ENCODE data around the gene FLYWCH1.

FLYWCH1 gene

GRCh38 chr16:2911638-2912329, at the start of gene FLYWCH1:
TSS of gene FLYWCH1 (plus strand) at chr16:2911931. CDS start at chr16:2929686, 17,755 bp downstream.
- DNase-seq, result peak; percentile 99

DNA sequence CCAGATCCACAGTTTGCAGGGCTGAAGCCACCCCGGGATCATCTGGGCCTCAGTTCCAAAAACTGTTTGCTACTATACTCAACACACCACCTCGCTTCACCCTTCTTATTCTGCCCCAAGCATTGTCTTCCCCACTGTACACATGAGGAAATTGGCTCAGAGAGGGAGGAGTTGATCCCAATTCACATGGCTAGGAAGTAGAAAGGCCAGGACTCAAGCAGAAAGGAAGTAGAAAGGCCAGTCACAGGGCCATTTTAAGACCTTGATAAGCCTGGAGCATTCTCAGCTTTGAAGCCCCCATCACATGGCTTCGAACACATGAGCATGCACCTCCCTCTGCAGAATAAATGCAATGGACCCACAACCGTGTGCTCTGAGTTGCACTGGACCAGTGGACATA, 46.1 kb upstream of the FLYWCH1 start:
- DNase-seq, result no peak

DNA sequence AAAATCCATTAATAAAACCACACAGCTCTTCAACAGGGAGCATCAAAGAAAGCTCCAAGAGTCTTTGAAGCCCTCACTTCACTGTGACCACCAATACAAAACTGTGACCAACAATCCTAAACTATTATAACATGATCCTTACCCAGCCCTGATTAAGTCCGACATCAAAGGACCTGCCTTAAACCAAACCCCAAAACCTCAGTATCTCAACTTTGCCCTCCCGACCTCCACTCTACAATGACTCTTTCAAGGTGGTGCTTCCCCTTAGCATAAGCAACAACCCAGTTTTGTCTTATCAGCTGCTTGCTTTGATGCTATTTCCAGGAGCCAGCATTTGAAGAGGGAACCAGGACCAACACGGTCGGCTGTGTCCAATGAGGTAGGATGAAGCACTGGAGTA, 45.3 kb upstream of the FLYWCH1 start:
- DNase-seq, result no peak

DNA sequence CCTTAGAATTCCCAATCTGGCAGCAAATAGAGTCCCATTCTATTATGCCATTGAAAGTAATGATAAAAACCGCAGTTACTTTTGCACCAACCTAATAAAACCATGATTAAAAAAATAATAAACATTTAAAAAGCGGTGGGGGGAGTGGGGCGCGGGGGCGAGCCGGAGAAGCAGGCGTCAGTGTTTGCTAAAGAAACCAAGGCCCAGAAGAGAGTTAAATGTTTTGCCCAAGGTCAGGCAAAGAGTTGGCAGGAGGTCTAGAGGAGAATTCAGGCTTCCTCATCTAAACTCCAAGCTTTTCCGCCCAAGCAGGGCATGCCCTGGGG, 44.1 kb upstream of the FLYWCH1 start:
- no peak for DNase-seq

- DNase-seq, result peak; percentile 93
These were observed 43.5 kb upstream of the FLYWCH1 start for GRCh38 chr16:2867987-2868789.

- no peak for DNase-seq
These were observed 39.8 kb upstream of the FLYWCH1 start for GRCh38 chr16:2871926-2872325.

GRCh38 chr16:2874032-2874911, 37.5 kb upstream of the FLYWCH1 start:
- DNase-seq, result no peak

GRCh38 chr16:2874912-2875362, 36.8 kb upstream of the FLYWCH1 start:
- peak; percentile 67 for DNase-seq

GRCh38 chr16:2879854-2880508, 31.8 kb upstream of the FLYWCH1 start:
- no peak for DNase-seq

DNA sequence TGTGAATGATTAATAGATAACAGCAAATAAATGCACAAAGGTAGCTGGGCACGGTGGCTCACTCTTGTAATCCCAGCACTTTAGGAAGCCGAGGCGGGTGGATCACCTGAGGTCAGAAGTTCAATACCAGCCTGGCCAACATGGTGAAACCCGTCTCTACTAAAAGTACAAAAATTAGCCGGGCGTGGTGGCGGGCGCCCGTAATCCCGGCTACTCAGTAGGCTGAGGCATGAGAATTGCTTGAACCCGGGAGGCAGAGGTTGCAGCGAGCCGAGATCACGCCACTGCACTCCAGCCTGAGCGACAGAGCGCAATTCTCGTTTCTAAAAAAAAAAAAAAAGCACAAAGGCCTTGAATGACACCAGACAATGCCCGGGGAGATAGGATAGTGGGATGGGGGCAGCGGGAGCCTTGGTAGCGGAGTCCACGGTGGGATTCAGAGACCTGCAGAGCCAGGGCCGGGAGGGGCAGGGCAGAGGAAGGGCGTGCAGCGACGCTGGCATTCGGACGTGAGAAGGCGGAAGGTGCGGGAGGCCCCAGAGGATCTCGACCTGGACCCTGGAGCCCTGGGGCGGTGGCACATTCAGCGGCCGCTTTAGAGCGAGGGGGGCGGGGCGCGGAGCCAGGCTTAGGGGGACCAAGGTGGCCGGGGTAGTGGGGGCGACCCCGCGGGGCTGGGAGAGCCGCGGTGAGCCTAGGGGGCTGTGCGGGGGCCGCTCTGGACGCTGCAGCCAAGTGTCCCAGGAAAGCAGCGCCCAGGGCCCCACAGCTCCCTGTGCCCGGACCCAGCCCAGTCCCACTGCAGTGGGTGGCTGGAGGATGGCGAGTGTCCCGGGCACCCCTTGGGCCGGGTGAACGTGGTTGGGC, 29.7 kb upstream of the FLYWCH1 start:
- peak; percentile 37 for DNase-seq

GRCh38 chr16:2882650-2883457, 28.9 kb upstream of the FLYWCH1 start, which contains the start of gene FLYWCH2:
TSS of gene FLYWCH2 (plus strand) at chr16:2883215. CDS start at chr16:2896450, 13,235 bp downstream.
- DNase-seq, result peak; percentile 100

DNA sequence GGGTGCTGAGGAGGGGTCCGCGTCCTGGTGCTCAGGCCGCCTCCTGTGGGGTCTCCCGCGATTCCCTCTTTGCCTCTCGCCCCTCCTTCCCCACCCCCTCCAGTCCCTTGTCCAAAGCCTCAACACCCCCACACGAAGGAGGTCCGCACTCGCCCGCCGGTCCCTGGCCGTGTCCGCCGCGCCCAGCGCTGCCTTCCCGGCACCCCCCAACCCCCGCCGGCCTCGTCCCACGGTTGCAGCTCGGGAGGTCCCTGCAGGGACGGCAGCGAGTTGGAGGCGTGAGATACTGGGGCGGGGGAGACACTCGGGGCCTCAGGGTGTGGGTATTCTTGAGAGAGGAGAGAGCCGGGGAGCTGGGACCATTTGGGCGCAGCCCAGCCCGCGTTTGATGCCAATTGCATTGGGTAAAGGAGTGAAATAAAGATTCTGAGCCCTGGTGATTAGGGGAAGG, 28.2 kb upstream of the FLYWCH1 start:
- no peak for DNase-seq

DNA sequence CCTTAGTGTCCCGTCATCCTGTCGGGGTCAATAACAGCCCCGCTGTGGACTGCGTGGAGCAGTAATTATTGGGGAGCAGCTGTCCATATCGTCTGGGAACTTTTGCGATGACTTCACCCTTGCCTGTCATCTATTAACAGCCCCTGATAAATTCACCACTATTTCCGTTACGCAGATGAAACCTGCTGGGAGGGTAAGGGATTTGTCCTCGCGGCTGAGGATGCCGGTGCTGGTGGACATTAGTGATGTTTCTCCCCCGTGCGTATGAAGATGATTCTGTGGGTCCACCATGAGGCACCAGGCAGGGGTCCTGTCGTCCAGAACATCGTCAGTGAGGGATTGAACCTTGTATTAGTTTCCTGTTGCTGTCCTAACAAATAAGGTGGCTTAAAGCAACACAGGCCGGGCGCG, 27.7 kb upstream of the FLYWCH1 start:
- DNase-seq, result no peak

- DNase-seq, result no peak
These were observed 17.5 kb upstream of the FLYWCH1 start for GRCh38 chr16:2894231-2894630.

GRCh38 chr16:2895813-2896212, 15.9 kb upstream of the FLYWCH1 start:
- no peak for DNase-seq

- DNase-seq, result no peak
These were observed 15.2 kb upstream of the FLYWCH1 start for GRCh38 chr16:2896480-2897010.

GRCh38 chr16:2897110-2897509, 14.6 kb upstream of the FLYWCH1 start:
- DNase-seq, result no peak

DNA sequence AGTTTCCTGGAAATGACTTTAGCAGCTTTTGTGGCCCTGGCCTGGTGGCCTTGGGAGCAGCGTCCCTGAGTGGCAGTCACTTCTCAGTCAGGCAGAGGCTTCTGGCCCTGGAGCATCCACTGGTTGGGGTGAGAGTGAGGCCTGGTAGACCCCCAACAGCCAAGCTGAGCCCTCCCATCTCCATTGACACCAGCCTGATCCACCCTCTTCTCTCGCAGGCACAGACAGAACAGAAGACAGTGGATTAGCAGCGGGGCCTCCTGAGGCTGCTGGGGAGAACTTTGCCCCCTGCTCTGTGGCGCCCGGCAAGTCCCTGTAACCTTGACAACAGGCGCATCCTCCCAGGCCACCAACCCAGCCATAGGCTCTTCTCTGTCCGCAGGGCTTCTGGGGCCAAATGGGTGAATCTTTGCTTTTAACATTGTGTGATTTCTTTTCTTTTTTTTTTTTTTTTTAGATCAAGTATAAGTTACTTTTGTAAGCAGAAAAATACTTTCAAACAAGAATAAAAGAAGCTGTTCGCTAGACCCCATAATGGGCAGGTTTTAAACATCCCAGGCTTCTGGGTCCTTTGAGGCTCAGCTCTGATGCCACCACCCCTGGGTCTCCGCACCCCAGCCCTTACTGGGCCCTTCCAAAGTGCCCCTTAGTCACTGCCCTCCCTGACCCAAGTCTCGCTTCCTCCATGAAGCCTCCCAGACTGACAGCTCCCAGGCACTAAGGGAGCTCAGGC, 12.7 kb upstream of the FLYWCH1 start:
- DNase-seq, result no peak

DNA sequence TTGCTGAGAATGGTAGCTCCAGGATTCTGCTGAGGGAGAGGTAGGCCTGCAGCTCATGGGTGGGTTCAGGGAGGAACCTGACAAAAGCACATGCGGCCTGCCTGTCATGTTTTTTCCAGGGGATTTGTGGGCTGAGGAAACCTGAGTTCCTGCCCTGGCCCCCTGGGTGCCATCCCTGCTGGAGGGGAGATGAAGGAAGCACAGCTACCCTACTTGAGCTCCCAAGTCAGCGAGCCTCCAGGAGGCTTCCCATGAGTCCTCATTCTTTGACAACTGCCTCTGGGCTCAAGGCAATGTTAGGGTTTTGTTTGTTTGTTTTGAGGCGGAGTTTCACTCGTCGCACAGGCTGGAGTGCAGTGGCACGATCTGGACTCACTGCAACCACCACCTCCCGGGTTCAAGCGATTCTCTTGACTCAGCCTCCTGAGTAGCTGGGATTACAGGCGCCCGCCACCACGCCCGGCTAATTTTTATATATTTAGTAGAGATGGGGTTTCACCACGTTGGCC, 12.1 kb upstream of the FLYWCH1 start:
- no peak for DNase-seq

Data from activated CD8-positive, alpha-beta memory T cell treated with anti-CD3 and anti-CD28 coated beads, Interleukin-2, amount 50 U/mL, for 4 hours (primary cell).